Common myeloid progenitor, CD34-positive (primary cell): ENCODE measurements around the gene CASZ1.

Experiments used
- CTCF ChIA-PET: fragments of 350-600 bp; sonication (Branson Sonifier 250); formaldehyde crosslinking; loops from one replicate; lab custom pipeline; 2021; ENCODE audit warnings: antibody characterized with exemption; lab: Charles Lee
- POLR2A ChIA-PET: fragments of 350-600 bp; sonication (Branson Sonifier 250); formaldehyde crosslinking; loops from one replicate; lab custom pipeline; 2021; ENCODE audit warnings: antibody characterized with exemption; lab: Charles Lee
- DNase-seq, 3 donors: peaks; one replicate each; pipeline versions ENCODE4 v3.0.0 to v3.0.0-alpha.2; 2013
- H3K27ac ChIP-seq, 2 experiments: 1 replicate in 1 of 2; 2 replicates in 1 of 2; pipeline ENCODE4 v1.7.0; 2013; ENCODE audit warnings: inconsistent platforms in 2 of 2, low read length in 2 of 2, mild to moderate bottlenecking in 2 of 2, low read depth in 1 of 2, moderate library complexity in 1 of 2; ENCODE audit not compliant: severe bottlenecking in 2 of 2, insufficient read depth in 1 of 2, poor library complexity in 1 of 2
- H3K27me3 ChIP-seq, 5 experiments: replicated peaks in 2 of 5; 1 replicate in 3 of 5; 2 replicates in 2 of 5; pipeline versions ENCODE4 v1.6.1 to v1.7.0; 2013; ENCODE audit warnings: low read length in 4 of 5, mild to moderate bottlenecking in 2 of 5, moderate library complexity in 2 of 5, inconsistent platforms in 1 of 5; ENCODE audit not compliant: insufficient read depth in 5 of 5, control insufficient read depth in 4 of 5
- H3K36me3 ChIP-seq, 4 experiments: 1 replicate in 2 of 4; 2 replicates in 2 of 4; pipeline versions ENCODE4 v1.6.1 to v1.7.0; 2013; ENCODE audit warnings: low read length in 3 of 4, control low read depth in 1 of 4, mild to moderate bottlenecking in 1 of 4; ENCODE audit not compliant: control insufficient read depth in 4 of 4, insufficient read depth in 4 of 4
- H3K4me1 ChIP-seq, 4 experiments: 1 replicate in 3 of 4; 2 replicates in 1 of 4; pipeline versions ENCODE4 v1.6.1 to v1.7.1; 2013; ENCODE audit warnings: low read length in 3 of 4, mild to moderate bottlenecking in 3 of 4, control low read depth in 1 of 4, inconsistent platforms in 1 of 4, moderate library complexity in 1 of 4; ENCODE audit not compliant: control insufficient read depth in 4 of 4, insufficient read depth in 4 of 4; ENCODE audit errors: control extremely low read depth in 1 of 4
- H3K4me3 ChIP-seq, 7 experiments: 1 replicate in 4 of 7; 2 replicates in 3 of 7; pipeline versions ENCODE4 v1.5.1 to v1.7.0; 2013; ENCODE audit warnings: mild to moderate bottlenecking in 7 of 7, low read length in 6 of 7, moderate library complexity in 6 of 7, inconsistent platforms in 2 of 7, low read depth in 2 of 7, control low read depth in 1 of 7; ENCODE audit not compliant: insufficient read depth in 4 of 7, control insufficient read depth in 1 of 7; ENCODE audit errors: extremely low read depth in 1 of 7
- H3K9me3 ChIP-seq, 5 experiments: 1 replicate in 4 of 5; 2 replicates in 1 of 5; pipeline versions ENCODE4 v1.6.1 to v1.7.1; 2013; ENCODE audit warnings: low read length in 4 of 5, mild to moderate bottlenecking in 2 of 5, inconsistent platforms in 1 of 5, low read depth in 1 of 5, moderate library complexity in 1 of 5; ENCODE audit not compliant: control insufficient read depth in 4 of 5, insufficient read depth in 2 of 5; ENCODE audit errors: control extremely low read depth in 1 of 5
- WGBS: methylation state at CpG from one replicate; pipeline ENCODE4 v1.1.5; 2013; ENCODE audit not compliant: insufficient coverage; 5-methylcytosine and 5-hydroxymethylcytosine counted together

CASZ1 gene

GRCh38 chr1:10610901-10611600 is 185.4 kb downstream of the CASZ1 start:
- no peak for DNase-seq
- Histone ChIP-seq H3K9me3 (no peaks in the 10 kb centered on the region), H3K27ac (no peak overlapping the region), H3K4me3 (no peak overlapping the region), H3K36me3 (peaks cover 0 to 4% (median 3%) of the 10 kb centered on the region in 4 experiments), H3K27me3 (no peaks in the 10 kb centered on the region), H3K4me1 (no peaks in the 10 kb centered on the region)
- CTCF ChIA-PET, result interaction anchor here (1.4 kb wide), 1 partner anchor 11 kb away, joined by 3 read pairs; no protein-coding TSS in a partner anchor
- POLR2A ChIA-PET, result no interaction called here
- WGBS, result 100% methylated on average over 1 of the region's 6 CpGs

- no peak overlapping the region for H3K27ac ChIP-seq
- no peak overlapping the region for H3K4me3 ChIP-seq
- POLR2A ChIA-PET, result no interaction called here
- 100% methylated on average over 1 of the region's 2 CpGs for WGBS
- H3K27me3 ChIP-seq, result no peaks in the 10 kb centered on the region
- no peaks in the 10 kb centered on the region for H3K9me3 ChIP-seq
- CTCF ChIA-PET, result no interaction called here
- DNase-seq, result no peak
- peaks cover 0 to 9% (median 4%) of the 10 kb centered on the region in 4 experiments for H3K36me3 ChIP-seq
- no peaks in the 10 kb centered on the region for H3K4me1 ChIP-seq
Measured at GRCh38 chr1:10608690-10609089, 187.8 kb downstream of the CASZ1 start.

GRCh38 chr1:10607228-10607627 is 189.2 kb downstream of the CASZ1 start:
- Histone ChIP-seq H3K27me3 (no peaks in the 10 kb centered on the region), H3K4me3 (no peak overlapping the region), H3K36me3 (peaks cover 0 to 14% (median 4%) of the 10 kb centered on the region in 4 experiments), H3K27ac (no peak overlapping the region), H3K4me1 (no peaks in the 10 kb centered on the region), H3K9me3 (no peaks in the 10 kb centered on the region)
- CTCF ChIA-PET, result no interaction called here
- 96% methylated on average over 3 of the region's 3 CpGs for WGBS
- DNase-seq, result no peak
- POLR2A ChIA-PET, result no interaction called here

GRCh38 chr1:10606064-10606463 is 190.4 kb downstream of the CASZ1 start:
- CTCF ChIA-PET, result interaction anchor here (0.6 kb wide), 1 partner anchor 14 kb away, joined by 3 read pairs; no protein-coding TSS in a partner anchor
- POLR2A ChIA-PET, result no interaction called here
- no peaks in the 10 kb centered on the region for H3K4me1 ChIP-seq
- no peaks in the 10 kb centered on the region for H3K27me3 ChIP-seq
- H3K4me3 ChIP-seq, result no peak overlapping the region
- DNase-seq, result no peak
- peaks cover 0 to 19% (median 8%) of the 10 kb centered on the region in 4 experiments for H3K36me3 ChIP-seq
- H3K27ac ChIP-seq, result no peak overlapping the region
- no peaks in the 10 kb centered on the region for H3K9me3 ChIP-seq
- 100% methylated on average over 3 of the region's 7 CpGs for WGBS

GRCh38 chr1:10604966-10605365 is 191.5 kb downstream of the CASZ1 start:
- H3K4me3 ChIP-seq, result no peak overlapping the region
- ChIA-PET CTCF (no interaction called here), POLR2A (no interaction called here)

GRCh38 chr1:10602936-10603335 is 193.5 kb downstream of the CASZ1 start:
- Histone ChIP-seq H3K9me3 (no peaks in the 10 kb centered on the region), H3K4me1 (no peaks in the 10 kb centered on the region), H3K27me3 (no peaks in the 10 kb centered on the region), H3K27ac (no peak overlapping the region), H3K36me3 (peaks cover 2 to 22% (median 11%) of the 10 kb centered on the region in 4 experiments), H3K4me3 (no peak overlapping the region)
- DNase-seq, result no peak
- POLR2A ChIA-PET, result no interaction called here
- no CpG with 5 or more reads among the region's 3 CpGs for WGBS
- CTCF ChIA-PET, result no interaction called here

More at GRCh38 chr1:10604966-10605365, 191.5 kb downstream of the CASZ1 start:
- Histone ChIP-seq H3K27me3 (no peaks in the 10 kb centered on the region), H3K9me3 (no peaks in the 10 kb centered on the region), H3K27ac (no peak overlapping the region), H3K4me1 (no peaks in the 10 kb centered on the region), H3K36me3 (peaks cover 0 to 19% (median 8%) of the 10 kb centered on the region in 4 experiments)
- DNase-seq, result no peak
- WGBS, result 100% methylated on average over 4 of the region's 7 CpGs

- ChIA-PET CTCF (interaction anchor here (0.7 to 1.3 kb wide), 2 partner anchors 39 to 317 kb away, joined by 3 read pairs; no protein-coding TSS in a partner anchor), POLR2A (no interaction called here)
- no peaks in the 10 kb centered on the region for H3K4me1 ChIP-seq
- H3K27me3 ChIP-seq, result no peaks in the 10 kb centered on the region
- no peak for DNase-seq
- H3K36me3 ChIP-seq, result peaks cover 2 to 25% (median 12%) of the 10 kb centered on the region in 4 experiments
- H3K4me3 ChIP-seq, result no peak overlapping the region
- 97% methylated on average over 6 of the region's 6 CpGs for WGBS
- H3K27ac ChIP-seq, result no peak overlapping the region
- H3K9me3 ChIP-seq, result no peaks in the 10 kb centered on the region
Measured at GRCh38 chr1:10601342-10602070, 194.9 kb downstream of the CASZ1 start.
